Measurements from ENCODE around the gene CA12. TPM values are rescaled to one million over a fixed set of nuclear protein-coding genes. Genes with fewer than 3 reads are reported as not detected.

CA12 gene
- total RNA-seq, 2 donors from 2014 or later = 1.2 to 2.1 TPM

DNA sequence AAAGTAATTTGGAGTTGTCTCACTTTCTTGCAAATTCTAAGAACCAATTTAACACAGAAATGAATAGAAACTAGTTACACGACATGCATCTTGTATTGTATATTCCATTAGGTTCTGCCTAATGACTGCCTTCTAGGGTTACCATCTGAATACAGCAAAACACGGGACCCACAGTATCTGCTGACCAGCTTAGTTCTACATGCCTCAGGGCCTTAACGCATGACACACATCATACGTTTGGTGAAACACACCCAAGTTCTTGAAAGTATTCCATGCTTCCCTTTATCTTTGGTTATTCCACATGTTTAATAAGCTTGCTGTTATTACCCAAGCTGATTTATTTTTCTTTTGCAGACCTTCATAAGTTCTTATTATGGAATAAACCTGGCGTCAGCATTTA lies 76.4 kb downstream of the CA12 start:
- Histone ChIP-seq H3K4me1 (ENCODE audit: control insufficient read depth, insufficient read depth, low read length) (peaks cover 14% of the 10 kb centered on the region), H3K9me3 (ENCODE audit: control insufficient read depth, low read length) (no peaks in the 10 kb centered on the region), H3K27me3 (ENCODE audit: control insufficient read depth, insufficient read depth, low read length, poor library complexity, severe bottlenecking) (no peaks in the 10 kb centered on the region), H3K4me3 (ENCODE audit: low read length) (no peak overlapping the region), H3K9ac (ENCODE audit: extremely low read depth, low read length, poor library complexity, severe bottlenecking) (no peak overlapping the region), H3K27ac (ENCODE audit: low read depth, low read length) (no peak overlapping the region), H3K36me3 (ENCODE audit: control insufficient read depth, insufficient read depth, low read length) (no peaks in the 10 kb centered on the region)
- Mint-ChIP-seq H3K36me3 (ENCODE audit: low read depth) (peaks cover 11% of the 10 kb centered on the region), H3K27me3 (ENCODE audit: insufficient read depth) (no peaks in the 10 kb centered on the region), H3K27ac (no peak overlapping the region), H3K4me1 (peaks cover 4% of the 10 kb centered on the region), H3K9me3 (no peaks in the 10 kb centered on the region), H3K4me3 (no peak overlapping the region)
- 91 to 95% methylated on average over 5 of the region's 5 CpGs for WGBS, 2 experiments (ENCODE audit: insufficient coverage in 1 of 2, insufficient read length in 1 of 2)
- no peak for DNase-seq
- TF ChIP-seq, protein P1, sequence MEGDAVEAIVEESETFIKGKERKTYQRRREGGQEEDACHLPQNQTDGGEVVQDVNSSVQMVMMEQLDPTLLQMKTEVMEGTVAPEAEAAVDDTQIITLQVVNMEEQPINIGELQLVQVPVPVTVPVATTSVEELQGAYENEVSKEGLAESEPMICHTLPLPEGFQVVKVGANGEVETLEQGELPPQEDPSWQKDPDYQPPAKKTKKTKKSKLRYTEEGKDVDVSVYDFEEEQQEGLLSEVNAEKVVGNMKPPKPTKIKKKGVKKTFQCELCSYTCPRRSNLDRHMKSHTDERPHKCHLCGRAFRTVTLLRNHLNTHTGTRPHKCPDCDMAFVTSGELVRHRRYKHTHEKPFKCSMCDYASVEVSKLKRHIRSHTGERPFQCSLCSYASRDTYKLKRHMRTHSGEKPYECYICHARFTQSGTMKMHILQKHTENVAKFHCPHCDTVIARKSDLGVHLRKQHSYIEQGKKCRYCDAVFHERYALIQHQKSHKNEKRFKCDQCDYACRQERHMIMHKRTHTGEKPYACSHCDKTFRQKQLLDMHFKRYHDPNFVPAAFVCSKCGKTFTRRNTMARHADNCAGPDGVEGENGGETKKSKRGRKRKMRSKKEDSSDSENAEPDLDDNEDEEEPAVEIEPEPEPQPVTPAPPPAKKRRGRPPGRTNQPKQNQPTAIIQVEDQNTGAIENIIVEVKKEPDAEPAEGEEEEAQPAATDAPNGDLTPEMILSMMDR (conservative IDR thresholded peaks at IDR 0.05) = no peak

DNA sequence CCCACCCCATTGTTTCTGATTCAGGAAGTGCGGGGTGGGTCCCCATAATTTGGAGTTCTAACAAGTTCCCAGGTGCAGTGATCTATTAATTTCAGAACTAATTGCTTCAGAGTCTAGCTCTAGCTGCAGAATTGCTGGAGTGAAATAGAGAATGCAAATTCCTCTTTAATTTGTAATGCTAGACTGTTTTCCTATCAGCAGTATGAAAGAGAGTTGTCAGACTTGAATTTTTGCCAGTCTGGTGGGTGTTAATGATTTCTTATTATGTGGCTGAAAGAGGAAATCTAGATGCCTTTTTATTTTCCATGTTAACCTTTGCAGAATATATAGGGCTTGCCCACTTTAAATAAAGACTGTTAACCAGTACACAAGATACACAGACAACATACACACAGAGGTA lies 80.6 kb downstream of the CA12 start:
- peaks cover 4% of the 10 kb centered on the region for H3K4me1 ChIP-seq (ENCODE audit: control insufficient read depth, insufficient read depth, low read length)
- H3K36me3 ChIP-seq (ENCODE audit: control insufficient read depth, insufficient read depth, low read length) = no peaks in the 10 kb centered on the region
- DNase-seq = no peak
- H3K27me3 ChIP-seq (ENCODE audit: control insufficient read depth, insufficient read depth, low read length, poor library complexity, severe bottlenecking) = no peaks in the 10 kb centered on the region
- no peak overlapping the region for H3K4me3 ChIP-seq (ENCODE audit: low read length)
- Mint-ChIP-seq H3K36me3 (ENCODE audit: low read depth) (peaks cover 29% of the 10 kb centered on the region), H3K9me3 (no peaks in the 10 kb centered on the region), H3K4me1 (peaks cover 2% of the 10 kb centered on the region), H3K4me3 (no peak overlapping the region), H3K27me3 (ENCODE audit: insufficient read depth) (no peaks in the 10 kb centered on the region), H3K27ac (no peak overlapping the region)
- WGBS, 2 experiments (ENCODE audit: insufficient coverage in 1 of 2, insufficient read length in 1 of 2) = 91 to 100% methylated on average over 1 of the region's 1 CpG
- H3K27ac ChIP-seq (ENCODE audit: low read depth, low read length) = no peak overlapping the region
- no peaks in the 10 kb centered on the region for H3K9me3 ChIP-seq (ENCODE audit: control insufficient read depth, low read length)
- TF ChIP-seq, protein P1 (conservative IDR thresholded peaks at IDR 0.05) = no peak
- H3K9ac ChIP-seq (ENCODE audit: extremely low read depth, low read length, poor library complexity, severe bottlenecking) = no peak overlapping the region

DNA sequence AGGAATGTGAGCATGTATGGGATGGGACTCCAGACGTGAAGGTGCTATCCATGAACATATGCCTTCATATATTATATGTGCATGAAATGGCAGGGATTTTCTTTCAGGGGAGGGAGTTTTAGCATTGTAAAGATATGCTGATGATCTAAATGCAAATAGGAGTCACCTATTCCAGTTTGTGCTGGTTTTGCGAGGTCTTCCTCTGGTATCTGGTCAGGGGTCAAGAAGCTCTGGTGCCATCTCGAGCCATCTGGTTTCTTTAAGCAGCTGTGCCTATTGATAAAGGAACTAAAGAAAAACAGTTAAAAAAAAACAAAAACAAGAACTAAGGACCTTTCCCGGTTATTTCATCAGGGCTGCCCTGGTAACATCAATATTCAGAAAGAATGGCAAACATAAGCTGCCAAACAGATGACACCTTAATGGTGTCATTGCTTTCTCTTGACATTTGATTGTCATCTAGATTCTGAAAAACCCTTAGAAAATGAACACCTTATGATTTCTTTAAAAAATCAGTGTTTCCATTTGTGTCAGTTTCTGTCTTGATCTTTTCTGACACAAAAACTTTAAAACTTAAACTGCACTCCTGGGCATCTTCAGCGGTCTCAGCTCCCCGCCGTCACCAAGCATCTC lies 81.6 kb downstream of the CA12 start:
- no peak overlapping the region for H3K4me3 Mint-ChIP-seq
- Histone ChIP-seq H3K4me1 (ENCODE audit: control insufficient read depth, insufficient read depth, low read length) (no peaks in the 10 kb centered on the region), H3K36me3 (ENCODE audit: control insufficient read depth, insufficient read depth, low read length) (no peaks in the 10 kb centered on the region), H3K4me3 (ENCODE audit: low read length) (no peak overlapping the region), H3K9me3 (ENCODE audit: control insufficient read depth, low read length) (no peaks in the 10 kb centered on the region), H3K27ac (ENCODE audit: low read depth, low read length) (no peak overlapping the region), H3K9ac (ENCODE audit: extremely low read depth, low read length, poor library complexity, severe bottlenecking) (no peak overlapping the region), H3K27me3 (ENCODE audit: control insufficient read depth, insufficient read depth, low read length, poor library complexity, severe bottlenecking) (no peaks in the 10 kb centered on the region)
- no peak overlapping the region for H3K27ac Mint-ChIP-seq
- H3K27me3 Mint-ChIP-seq (ENCODE audit: insufficient read depth) = no peaks in the 10 kb centered on the region
- H3K36me3 Mint-ChIP-seq (ENCODE audit: low read depth) = peaks cover 25% of the 10 kb centered on the region
- TF ChIP-seq, protein P1 (conservative IDR thresholded peaks at IDR 0.05) = no peak
- DNase-seq = no peak
- H3K9me3 Mint-ChIP-seq = no peaks in the 10 kb centered on the region
- peaks cover 2% of the 10 kb centered on the region for H3K4me1 Mint-ChIP-seq
- 95 to 96% methylated on average over 6 to 7 of the region's 7 CpGs for WGBS, 2 experiments (ENCODE audit: insufficient coverage in 1 of 2, insufficient read length in 1 of 2)

All from endodermal cell (in vitro differentiated cells).